Ovary (tissue), 9 donors: ENCODE data around the gene BOK. TPM values are rescaled to one million over a fixed set of nuclear protein-coding genes. Genes with fewer than 3 reads are reported as not detected.

ENCODE experiments used
- DNase-seq, 5 donors: peaks; one replicate each; pipeline ENCODE4 v3.0.0-alpha.2; 2019 to 2020
- H3K27ac ChIP-seq, 2 donors: fragments of 200-600 bp; one replicate each; pipeline versions ENCODE4 v1.5.1 to v1.8.0; 2019 to 2022
- H3K27me3 ChIP-seq: fragments of 200-600 bp; one replicate; pipeline ENCODE4 v1.8.0; 2022
- H3K36me3 ChIP-seq: fragments of 200-600 bp; sonication (generic); one replicate; pipeline ENCODE4 v1.5.1; 2019
- H3K4me1 ChIP-seq: one replicate; pipeline ENCODE4 v1.8.1; 2013; ENCODE audit warnings: mild to moderate bottlenecking, moderate library complexity; ENCODE audit not compliant: insufficient read depth
- H3K4me3 ChIP-seq: fragments of 200-600 bp; sonication (generic); one replicate; pipeline ENCODE4 v1.5.1; 2017
- H3K9me3 ChIP-seq, 2 donors: fragments of 200-600 bp in 1 of 2; sonication (generic) in 1 of 2; one replicate each; pipeline versions ENCODE4 v1.5.1 to v1.8.1; 2013 to 2019; ENCODE audit warnings: mild to moderate bottlenecking in 1 of 2, moderate library complexity in 1 of 2
- CTCF ChIP-seq, 3 donors: fragments of 450-650 bp in 2 of 3; fragments of 200-600 bp in 1 of 3; IDR thresholded peaks; one replicate each; pipeline versions ENCODE4 v1.5.1 to v1.8.0; 2016 to 2022; ENCODE audit warnings: antibody characterized with exemption in 3 of 3, mild to moderate bottlenecking in 1 of 3
- EP300 ChIP-seq: sonication (generic); formaldehyde crosslinking; IDR thresholded peaks from one replicate; pipeline ENCODE4 v1.6.1; 2017; ENCODE audit warnings: antibody characterized with exemption
- POLR2A ChIP-seq: fragments of 450-650 bp; IDR thresholded peaks from one replicate; pipeline ENCODE4 v1.6.1; 2017; ENCODE audit warnings: antibody characterized with exemption, mild to moderate bottlenecking, moderate library complexity
- WGBS, 3 donors: extraction: QIAGEN DNeasy Blood & Tissue Kit in 1 of 3; methylation state at CpG; one replicate each; pipeline versions ENCODE4 v1.1.5 to v1.1.7; 2013 to 2017; 5-methylcytosine and 5-hydroxymethylcytosine counted together
- intact Hi-C, 4 donors: fragments of 100-400 bp; cut with DNase I; formaldehyde crosslinking; loops; one replicate each; pipeline versions ENCODE4 v1.11.0 to v1.15.1; 2022 to 2023
- polyA plus RNA-seq, 2 donors: library from polyadenylated mRNA; stranded (reverse); fragments of 200-250 nt in 1 of 2; fragments of 350-450 nt in 1 of 2; fragmentation: Illumina TruSeq in 1 of 2; extraction: RNeasy Lipid Tissue Mini Kit (QIAGEN cat#74804) in 1 of 2; gene quantifications; one replicate each; pipeline ENCODE4 v1.2.3, GENCODE V29; 2013 to 2014
- total RNA-seq, 7 donors: library from RNA; depleted of rRNA in 2 of 7; stranded (reverse); fragments of >200 nt in 2 of 7; fragmentation: NEBNext Ultra II Directional in 3 of 7; extraction: Animal tissue kit (Norgen Biotek cat#: 25700) in 3 of 7; gene quantifications; one replicate each; pipeline versions ENCODE4 v1.1.0 to v1.2.4, GENCODE V29; 2016 to 2023
- donor health status: DM: no; HTN: no; CAD: no; lungs with moderate emphysema.
- donor health status: DM: no; HTN: no; CAD: no.
- donor health status: Bipolar disorder and iron deficiency.
- donor health status: DM: yes; HTN: yes; CAD: no.
- donor health status: DM: no; HTN: no; CAD: no.
- donor health status: DM: yes; HTN: yes; CAD: no.

BOK gene
- total and polyA plus RNA-seq, 9 donors, result 4.8 to 20.6 (median 13.5) TPM

DNA sequence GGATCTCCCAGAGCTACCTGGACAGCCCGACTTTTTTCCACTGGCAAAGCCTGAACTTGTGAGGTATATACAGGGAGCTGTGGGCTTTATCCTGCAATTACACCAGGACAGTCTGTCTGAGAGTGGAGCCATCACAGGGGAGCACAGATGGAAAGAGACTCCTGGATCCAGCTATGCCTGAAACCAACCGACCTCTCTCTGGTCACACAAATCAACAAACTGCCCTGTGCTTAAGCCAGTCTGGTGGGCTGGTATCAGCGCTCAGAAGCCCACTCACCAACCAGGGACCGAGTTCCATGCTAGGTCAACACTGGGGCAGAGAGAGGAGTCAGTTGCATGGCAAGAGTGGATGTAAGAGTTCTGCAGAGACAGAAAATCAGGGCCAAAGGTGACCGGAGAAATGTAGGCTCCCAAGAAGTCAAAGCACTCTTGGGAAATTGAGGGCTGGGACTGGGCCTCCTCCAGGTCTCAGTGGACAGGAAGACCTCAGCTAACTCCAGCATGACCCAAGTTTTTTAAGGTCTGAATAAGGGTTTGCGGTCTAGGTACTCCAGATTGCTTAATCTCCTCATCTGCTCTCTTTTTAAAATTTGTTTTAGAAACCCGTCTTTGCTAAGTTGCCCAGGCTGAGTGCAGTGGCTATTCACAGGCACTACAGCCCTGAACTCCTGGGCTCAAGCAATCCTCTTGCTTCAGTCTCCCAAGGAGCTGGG is 3.8 kb upstream of the BOK start:
- H3K9me3 ChIP-seq, result no peaks in the 10 kb centered on the region
- no peaks in the 10 kb centered on the region for H3K36me3 ChIP-seq
- H3K4me3 ChIP-seq, result no peak overlapping the region
- DNase-seq, result no peak
- peaks cover 1% of the 10 kb centered on the region for H3K4me1 ChIP-seq
- intact Hi-C loops, result no loop called here
- no peak overlapping the region for H3K27ac ChIP-seq
- H3K27me3 ChIP-seq, result no peaks in the 10 kb centered on the region
- 84 to 91% (median 90%) methylated on average over 7 of the region's 7 CpGs for WGBS, 3 donors
- TF ChIP-seq POLR2A (no peak), CTCF (IDR thresholded peaks at IDR 0.05) (no peak), EP300 (no peak)

DNA sequence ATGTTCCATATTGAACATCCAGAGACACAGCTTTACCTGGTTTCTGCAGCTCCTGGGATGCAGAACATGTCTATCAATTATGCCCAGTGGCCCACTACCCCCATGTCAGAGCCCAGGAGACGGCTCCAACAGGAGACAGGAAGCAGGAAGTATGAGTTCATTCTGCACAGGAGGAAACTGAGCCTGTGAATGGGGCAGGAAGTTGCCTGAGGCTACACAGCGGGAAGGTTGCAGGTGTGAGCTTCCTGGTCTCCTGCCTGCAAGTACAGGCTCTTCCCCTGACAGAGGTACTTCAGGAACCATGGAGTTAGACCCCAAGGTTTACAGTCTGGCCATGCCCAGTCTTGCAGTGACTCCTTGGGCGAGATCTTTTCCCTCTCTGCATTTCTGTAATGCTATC is 2.8 kb upstream of the BOK start:
- H3K27me3 ChIP-seq, result no peaks in the 10 kb centered on the region
- H3K4me3 ChIP-seq, result no peak overlapping the region
- no peak overlapping the region for H3K27ac ChIP-seq
- peaks cover 7% of the 10 kb centered on the region for H3K4me1 ChIP-seq
- H3K9me3 ChIP-seq, result no peaks in the 10 kb centered on the region
- intact Hi-C loops, result no loop called here
- TF ChIP-seq EP300, result no peak
- TF ChIP-seq POLR2A, result no peak
- no peak for TF ChIP-seq CTCF (IDR thresholded peaks at IDR 0.05)
- no peaks in the 10 kb centered on the region for H3K36me3 ChIP-seq
- DNase-seq, result no peak
- WGBS, 3 donors, result 52 to 82% (median 61%) methylated on average over 3 of the region's 3 CpGs

DNA sequence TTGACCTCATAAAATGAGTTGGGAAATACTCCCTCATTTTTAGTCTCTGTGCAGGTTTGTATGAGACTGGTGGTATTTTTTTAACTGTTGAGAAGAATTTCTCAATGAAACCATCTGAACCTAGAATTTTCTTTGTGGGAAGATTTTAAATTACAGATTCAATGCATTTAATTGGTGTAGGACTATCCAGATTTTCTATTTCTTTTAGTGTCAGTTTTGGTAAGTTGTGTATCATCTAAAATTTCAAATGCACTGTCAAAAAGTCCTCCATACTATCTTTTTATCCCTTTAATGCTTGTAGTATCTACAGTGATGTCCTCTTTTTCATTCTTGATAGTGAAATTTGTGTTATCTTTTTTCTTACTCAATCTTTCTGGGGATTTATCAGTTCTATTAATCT is 1.8 kb upstream of the BOK start:
- intact Hi-C loops, result no loop called here
- H3K4me3 ChIP-seq, result no peak overlapping the region
- peaks cover 11% of the 10 kb centered on the region for H3K4me1 ChIP-seq
- no peaks in the 10 kb centered on the region for H3K36me3 ChIP-seq
- H3K27me3 ChIP-seq, result no peaks in the 10 kb centered on the region
- no peak for DNase-seq
- H3K27ac ChIP-seq, result no peak overlapping the region
- no peak for TF ChIP-seq EP300
- TF ChIP-seq CTCF (IDR thresholded peaks at IDR 0.05), result no peak
- TF ChIP-seq POLR2A, result no peak
- no peaks in the 10 kb centered on the region for H3K9me3 ChIP-seq

- intact Hi-C loops, result no loop called here
- Histone ChIP-seq H3K4me3 (peak overlapping the region; percentile 46), H3K27ac (peak overlapping the region; percentile 17 to 71), H3K36me3 (no peaks in the 10 kb centered on the region), H3K4me1 (peaks cover 15% of the 10 kb centered on the region), H3K9me3 (no peaks in the 10 kb centered on the region), H3K27me3 (no peaks in the 10 kb centered on the region)
- DNase-seq, result peak in 4 of 5 donors; percentile 33 to 63 (median 51)
- WGBS, 3 donors, result 1 to 2% (median 2%) methylated on average over 43 to 78 of the region's 78 CpGs
- TF ChIP-seq CTCF (IDR thresholded peaks at IDR 0.05) (no peak), POLR2A (no peak)
Observed at GRCh38 chr2:241559323-241560161, 997 bp downstream of the BOK start.
